Testis (tissue), 3 donors: ENCODE results near the gene FGFR3. TPM values are rescaled to one million over a fixed set of nuclear protein-coding genes. Genes with fewer than 3 reads are reported as not detected.

Source experiments
- DNase-seq: peaks from one replicate; pipeline ENCODE4 v3.0.0-alpha.2; 2019
- H3K27ac ChIP-seq, 2 donors: fragments of 200-600 bp; sonication (generic); one replicate each; pipeline ENCODE4 v1.5.1; 2019
- H3K27me3 ChIP-seq: fragments of 200-600 bp; sonication (generic); one replicate; pipeline ENCODE4 v1.5.1; 2019
- H3K36me3 ChIP-seq: fragments of 200-600 bp; sonication (generic); one replicate; pipeline ENCODE4 v1.5.1; 2017; ENCODE audit warnings: low read depth; ENCODE audit errors: missing control alignments
- H3K4me1 ChIP-seq: fragments of 200-600 bp; sonication (generic); one replicate; pipeline ENCODE4 v1.5.1; 2019
- H3K4me3 ChIP-seq, 2 donors: fragments of 200-600 bp; sonication (generic); one replicate each; pipeline ENCODE4 v1.5.1; 2017 to 2019
- H3K9me3 ChIP-seq: fragments of 200-600 bp; sonication (generic); one replicate; pipeline ENCODE4 v1.5.1; 2017
- CTCF ChIP-seq, 3 experiments: fragments of 450-650 bp in 2 of 3; fragments of 200-600 bp in 1 of 3; sonication (generic) in 1 of 3; IDR thresholded peaks; one replicate each; pipeline ENCODE4 v1.5.1; 2016 to 2019; ENCODE audit warnings: antibody characterized with exemption in 3 of 3, mild to moderate bottlenecking in 2 of 3, moderate library complexity in 1 of 3
- POLR2A ChIP-seq: fragments of 450-650 bp; IDR thresholded peaks from one replicate; pipeline ENCODE4 v1.6.1; 2017; ENCODE audit warnings: antibody characterized with exemption, mild to moderate bottlenecking, moderate library complexity
- WGBS, 2 donors: methylation state at CpG; one replicate each; pipeline ENCODE4 v1.1.5; 2018; 5-methylcytosine and 5-hydroxymethylcytosine counted together
- intact Hi-C: fragments of 100-400 bp; cut with DNase I; formaldehyde crosslinking; loops from one replicate; pipeline ENCODE4 v1.15.1; 2023; ENCODE audit warnings: low total_unique reads
- polyA plus RNA-seq: library from polyadenylated mRNA; stranded (reverse); fragments of 350-450 nt; fragmentation: Illumina TruSeq; extraction: RNeasy Lipid Tissue Mini Kit (QIAGEN cat#74804); gene quantifications from one replicate; pipeline ENCODE4 v1.2.3, GENCODE V29; 2014; ENCODE audit warnings: low read depth, low replicate concordance; ENCODE audit not compliant: insufficient read depth
- total RNA-seq, 2 donors: library from RNA; depleted of rRNA; stranded (reverse); fragments of >200 nt; gene quantifications; one replicate each; pipeline ENCODE4 v1.2.3, GENCODE V29; 2016

FGFR3 gene
- total and polyA plus RNA-seq, 3 donors from 2014 or later = 39.2 to 93.7 (median 79.6) TPM

GRCh38 chr4:1821679-1822567, 28.8 kb downstream of the FGFR3 start:
- H3K36me3 ChIP-seq = no peaks in the 10 kb centered on the region

GRCh38 chr4:1822568-1823544, 29.8 kb downstream of the FGFR3 start:
- no peak overlapping the region for H3K4me3 ChIP-seq
- H3K36me3 ChIP-seq = no peaks in the 10 kb centered on the region
- TF ChIP-seq CTCF (IDR thresholded peaks at IDR 0.05) (no peak), POLR2A (no peak)
- no peak overlapping the region for H3K27ac ChIP-seq
- 91 to 92% methylated on average over 26 to 37 of the region's 37 CpGs for whole genome bisulfite sequencing, 2 donors
- intact Hi-C loops = no loop called here
- H3K9me3 ChIP-seq = no peaks in the 10 kb centered on the region
- DNase-seq = no peak
- H3K27me3 ChIP-seq = no peaks in the 10 kb centered on the region
- H3K4me1 ChIP-seq = no peaks in the 10 kb centered on the region

More at GRCh38 chr4:1821679-1822567, 28.8 kb downstream of the FGFR3 start:
- Histone ChIP-seq H3K4me1 (no peaks in the 10 kb centered on the region), H3K27me3 (no peaks in the 10 kb centered on the region), H3K4me3 (no peak overlapping the region), H3K27ac (no peak overlapping the region), H3K9me3 (no peaks in the 10 kb centered on the region)
- no peak for TF ChIP-seq POLR2A
- TF ChIP-seq CTCF (IDR thresholded peaks at IDR 0.05) = no peak
- intact Hi-C loops = no loop called here
- 94 to 95% methylated on average over 8 to 18 of the region's 18 CpGs for WGBS, 2 donors
- DNase-seq = no peak

- intact Hi-C loops = no loop called here
- no peak overlapping the region for H3K27ac ChIP-seq
- H3K27me3 ChIP-seq = no peaks in the 10 kb centered on the region
- H3K4me3 ChIP-seq = no peak overlapping the region
- no peaks in the 10 kb centered on the region for H3K4me1 ChIP-seq
- 96 to 97% methylated on average over 9 to 12 of the region's 12 CpGs for WGBS, 2 donors
- H3K9me3 ChIP-seq = no peaks in the 10 kb centered on the region
- TF ChIP-seq POLR2A (no peak), CTCF (IDR thresholded peaks at IDR 0.05) (no peak)
- H3K36me3 ChIP-seq = no peaks in the 10 kb centered on the region
- no peak for DNase-seq
These were observed 30.4 kb downstream of the FGFR3 start for GRCh38 chr4:1823545-1823932.

- whole genome bisulfite sequencing, 2 donors = 88 to 89% methylated on average over 11 of the region's 11 CpGs
These were observed 31.7 kb downstream of the FGFR3 start for GRCh38 chr4:1824746-1825145.

More at GRCh38 chr4:1824746-1825145, 31.7 kb downstream of the FGFR3 start:
- Histone ChIP-seq H3K4me1 (no peaks in the 10 kb centered on the region), H3K9me3 (no peaks in the 10 kb centered on the region), H3K4me3 (no peak overlapping the region), H3K27ac (no peak overlapping the region), H3K27me3 (no peaks in the 10 kb centered on the region), H3K36me3 (no peaks in the 10 kb centered on the region)
- DNase-seq = no peak
- no peak for TF ChIP-seq CTCF (IDR thresholded peaks at IDR 0.05)
- no peak for TF ChIP-seq POLR2A
- intact Hi-C loops = no loop called here
